AG04449 (cell line): ENCODE measurements around the gene SCTR.

Experiments used
- CTCF ChIA-PET: fragments of 350-600 bp; formaldehyde crosslinking; extraction: SDS; loops from one replicate; lab custom pipeline; 2021; ENCODE audit warnings: antibody characterized with exemption; lab: Yijun Ruan, JAX
- POLR2A ChIA-PET: fragments of 400-600, 350-600 bp; formaldehyde crosslinking; extraction: SDS; loops from one replicate; lab custom pipeline; 2020; ENCODE audit warnings: antibody characterized with exemption, inconsistent platforms; lab: Yijun Ruan, JAX
- DNase-seq: peaks from one replicate; pipeline ENCODE4 v3.0.0-alpha.2; 2010; ENCODE audit warnings: low read depth, low spot score
- H3K4me3 ChIP-seq: 2 replicates; pipeline ENCODE4 v1.5.1; 2011; ENCODE audit warnings: low read depth, mild to moderate bottlenecking, control low read depth, low read length
- TF ChIP-seq, protein P1 (sequence below): IDR thresholded peaks from one replicate; pipeline ENCODE4 v1.5.1; 2011; ENCODE audit warnings: mild to moderate bottlenecking, moderate library complexity, low read length, control low read depth, inconsistent platforms; ENCODE audit not compliant: insufficient read depth; ENCODE audit errors: missing control alignments

Gene SCTR

DNA sequence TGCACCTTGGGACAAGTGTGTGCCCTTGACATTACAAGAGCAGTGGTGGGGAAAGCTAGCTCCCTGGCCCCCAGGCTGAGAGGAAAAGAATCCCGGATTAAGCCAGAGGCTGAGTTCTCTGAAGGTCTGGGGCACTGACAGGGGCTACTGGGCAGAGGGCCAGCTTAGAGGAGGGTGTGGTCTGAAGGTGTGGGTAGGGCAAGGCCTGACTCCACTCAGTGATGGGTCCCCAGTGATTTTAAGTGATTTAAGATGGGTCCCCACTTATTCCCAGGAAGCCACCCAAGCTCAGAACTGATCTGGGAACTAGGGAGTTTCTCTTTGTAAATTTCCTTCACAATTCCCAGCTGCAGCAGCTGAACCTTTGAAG is 83.8 kb downstream of the SCTR start:
- H3K4me3 ChIP-seq = no peak overlapping the region
- TF ChIP-seq, protein P1, sequence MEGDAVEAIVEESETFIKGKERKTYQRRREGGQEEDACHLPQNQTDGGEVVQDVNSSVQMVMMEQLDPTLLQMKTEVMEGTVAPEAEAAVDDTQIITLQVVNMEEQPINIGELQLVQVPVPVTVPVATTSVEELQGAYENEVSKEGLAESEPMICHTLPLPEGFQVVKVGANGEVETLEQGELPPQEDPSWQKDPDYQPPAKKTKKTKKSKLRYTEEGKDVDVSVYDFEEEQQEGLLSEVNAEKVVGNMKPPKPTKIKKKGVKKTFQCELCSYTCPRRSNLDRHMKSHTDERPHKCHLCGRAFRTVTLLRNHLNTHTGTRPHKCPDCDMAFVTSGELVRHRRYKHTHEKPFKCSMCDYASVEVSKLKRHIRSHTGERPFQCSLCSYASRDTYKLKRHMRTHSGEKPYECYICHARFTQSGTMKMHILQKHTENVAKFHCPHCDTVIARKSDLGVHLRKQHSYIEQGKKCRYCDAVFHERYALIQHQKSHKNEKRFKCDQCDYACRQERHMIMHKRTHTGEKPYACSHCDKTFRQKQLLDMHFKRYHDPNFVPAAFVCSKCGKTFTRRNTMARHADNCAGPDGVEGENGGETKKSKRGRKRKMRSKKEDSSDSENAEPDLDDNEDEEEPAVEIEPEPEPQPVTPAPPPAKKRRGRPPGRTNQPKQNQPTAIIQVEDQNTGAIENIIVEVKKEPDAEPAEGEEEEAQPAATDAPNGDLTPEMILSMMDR = no peak
- CTCF ChIA-PET = interaction anchor here (1.6 kb wide), 1 partner anchor 11 kb away, joined by 3 read pairs; no protein-coding TSS in a partner anchor
- POLR2A ChIA-PET = no interaction called here
- DNase-seq = no peak

- DNase-seq = no peak
- CTCF ChIA-PET = interaction anchor here (1.6 kb wide), 1 partner anchor 10 kb away, joined by 3 read pairs; no protein-coding TSS in a partner anchor
- no peak overlapping the region for H3K4me3 ChIP-seq
- TF ChIP-seq, protein P1 = no peak
- POLR2A ChIA-PET = no interaction called here
These were observed 84.4 kb downstream of the SCTR start for GRCh38 chr2:119439574-119440500.

DNA sequence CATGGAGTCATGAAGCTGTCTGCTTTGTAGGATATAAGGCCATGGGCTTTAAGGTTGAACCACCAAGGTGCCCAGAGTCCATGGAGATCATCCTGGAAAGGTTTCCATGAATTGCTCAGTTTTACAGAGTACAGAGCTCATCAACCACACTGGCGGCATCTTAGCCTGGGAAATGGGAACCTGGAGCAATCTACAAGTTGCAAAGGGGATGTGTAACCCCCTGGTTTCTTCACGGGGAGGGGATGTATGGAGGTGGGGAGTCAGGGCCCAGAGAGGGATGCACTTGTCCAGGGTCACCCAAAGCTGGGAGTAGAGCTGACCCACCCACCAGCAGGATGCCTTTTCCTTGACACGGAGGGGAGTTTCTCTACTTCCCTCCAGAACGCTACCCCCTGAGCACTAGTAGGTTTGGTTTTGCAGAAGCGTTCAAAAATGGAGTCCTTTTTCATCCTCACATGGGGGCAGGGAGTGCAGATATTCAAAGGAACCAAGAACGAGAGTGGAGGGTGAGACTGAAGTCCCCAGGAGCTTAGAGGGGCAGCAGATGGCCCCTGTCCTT is 85.5 kb downstream of the SCTR start:
- ChIA-PET POLR2A (no interaction called here), CTCF (no interaction called here)
- no peak for DNase-seq
- no peak overlapping the region for H3K4me3 ChIP-seq
- TF ChIP-seq, protein P1 = no peak

- ChIA-PET POLR2A (no interaction called here), CTCF (no interaction called here)
- DNase-seq = no peak
- no peak overlapping the region for H3K4me3 ChIP-seq
- TF ChIP-seq, protein P1 = no peak
These were observed 86.1 kb downstream of the SCTR start for GRCh38 chr2:119438128-119438656.

DNA sequence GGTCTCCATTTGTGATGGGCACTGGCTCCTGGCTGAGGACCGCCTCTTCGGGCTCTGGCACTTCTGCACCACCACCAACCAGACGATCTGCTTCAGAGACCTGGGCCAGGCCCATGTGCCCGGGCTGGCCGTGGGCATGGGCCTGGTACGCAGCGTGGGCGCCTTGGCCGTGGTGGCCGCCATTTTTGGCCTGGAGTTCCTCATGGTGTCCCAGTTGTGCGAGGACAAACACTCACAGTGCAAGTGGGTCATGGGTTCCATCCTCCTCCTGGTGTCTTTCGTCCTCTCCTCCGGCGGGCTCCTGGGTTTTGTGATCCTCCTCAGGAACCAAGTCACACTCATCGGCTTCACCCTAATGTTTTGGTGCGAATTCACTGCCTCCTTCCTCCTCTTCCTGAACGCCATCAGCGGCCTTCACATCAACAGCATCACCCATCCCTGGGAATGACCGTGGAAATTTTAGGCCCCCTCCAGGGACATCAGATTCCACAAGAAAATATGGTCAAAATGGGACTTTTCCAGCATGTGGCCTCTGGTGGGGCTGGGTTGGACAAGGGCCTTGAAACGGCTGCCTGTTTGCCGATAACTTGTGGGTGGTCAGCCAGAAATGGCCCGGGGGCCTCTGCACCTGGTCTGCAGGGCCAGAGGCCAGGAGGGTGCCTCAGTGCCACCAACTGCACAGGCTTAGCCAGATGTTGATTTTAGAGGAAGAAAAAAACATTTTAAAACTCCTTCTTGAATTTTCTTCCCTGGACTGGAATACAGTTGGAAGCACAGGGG is 87.1 kb downstream of the SCTR start:
- POLR2A ChIA-PET = no interaction called here
- TF ChIP-seq, protein P1 = no peak
- DNase-seq = no peak
- no peak overlapping the region for H3K4me3 ChIP-seq
- CTCF ChIA-PET = no interaction called here
